Liver (tissue), 9 donors: Measurements from ENCODE around the gene NLRP10. TPM values are rescaled to one million over a fixed set of nuclear protein-coding genes. Genes with fewer than 3 reads are reported as not detected.

Source experiments
- DNase-seq: peaks from one replicate; pipeline ENCODE4 v3.0.0-alpha.2; 2017; ENCODE audit warnings: low spot score
- H3K27ac ChIP-seq, 2 donors: one replicate each; pipeline ENCODE4 v1.7.0; 2013; ENCODE audit warnings: inconsistent platforms in 2 of 2, low read length in 2 of 2, control low read depth in 1 of 2, low read depth in 1 of 2, mild to moderate bottlenecking in 1 of 2
- H3K27me3 ChIP-seq, 4 donors: one replicate each; pipeline versions ENCODE4 v1.6.1 to v1.7.0; 2013; ENCODE audit warnings: low read length in 3 of 4, inconsistent platforms in 1 of 4, mild to moderate bottlenecking in 1 of 4, moderate library complexity in 1 of 4; ENCODE audit not compliant: control insufficient read depth in 4 of 4, insufficient read depth in 4 of 4
- H3K36me3 ChIP-seq, 4 donors: one replicate each; pipeline versions ENCODE4 v1.6.1 to v1.7.0; 2013; ENCODE audit warnings: low read length in 3 of 4, mild to moderate bottlenecking in 3 of 4, low read depth in 1 of 4, moderate library complexity in 1 of 4; ENCODE audit not compliant: control insufficient read depth in 4 of 4, insufficient read depth in 3 of 4
- H3K4me1 ChIP-seq, 4 donors: one replicate each; pipeline versions ENCODE4 v1.6.1 to v1.7.0; 2013; ENCODE audit warnings: low read length in 3 of 4, mild to moderate bottlenecking in 3 of 4, moderate library complexity in 1 of 4; ENCODE audit not compliant: control insufficient read depth in 4 of 4, insufficient read depth in 4 of 4
- H3K4me3 ChIP-seq, 3 donors: one replicate each; pipeline versions ENCODE4 v1.6.1 to v1.7.0; 2013; ENCODE audit warnings: low read length in 3 of 3, control low read depth in 1 of 3, low read depth in 1 of 3, mild to moderate bottlenecking in 1 of 3
- H3K9ac ChIP-seq, 2 donors: one replicate each; pipeline ENCODE4 v1.7.0; 2013; ENCODE audit warnings: low read length in 2 of 2, mild to moderate bottlenecking in 2 of 2, moderate library complexity in 2 of 2, control low read depth in 1 of 2, low read depth in 1 of 2
- H3K9me3 ChIP-seq, 4 donors: one replicate each; pipeline versions ENCODE4 v1.6.1 to v1.7.0; 2013; ENCODE audit warnings: low read length in 3 of 4; ENCODE audit not compliant: control insufficient read depth in 4 of 4
- EGR1 ChIP-seq, 2 donors: IDR thresholded peaks; 2 replicates each; pipeline ENCODE4 v1.6.1; 2016 to 2018; ENCODE audit warnings: antibody characterized with exemption in 2 of 2, low read depth in 2 of 2
- FOXA1 ChIP-seq: IDR thresholded peaks from 2 replicates; pipeline ENCODE4 v1.6.1; 2016; ENCODE audit warnings: antibody characterized with exemption
- FOXA2 ChIP-seq: IDR thresholded peaks from 2 replicates; pipeline ENCODE4 v1.6.1; 2016; ENCODE audit warnings: antibody characterized with exemption
- GABPA ChIP-seq, 2 donors: IDR thresholded peaks in 1 of 2; conservative IDR thresholded peaks in 1 of 2; 2 replicates each; pipeline ENCODE4 v1.6.1; 2016; ENCODE audit warnings: antibody characterized with exemption in 2 of 2, mild to moderate bottlenecking in 1 of 2, moderate library complexity in 1 of 2
- HNF4A ChIP-seq, 2 donors: conservative IDR thresholded peaks; 2 replicates each; pipeline ENCODE4 v1.6.1; 2016; ENCODE audit warnings: antibody characterized with exemption in 2 of 2, mild to moderate bottlenecking in 2 of 2
- JUND ChIP-seq, 2 donors: IDR thresholded peaks; 2 replicates each; pipeline ENCODE4 v1.6.1; 2016; ENCODE audit warnings: antibody characterized with exemption in 2 of 2
- NR2F2 ChIP-seq: IDR thresholded peaks from 2 replicates; pipeline ENCODE4 v1.6.1; 2016; ENCODE audit warnings: antibody characterized with exemption
- TAF1 ChIP-seq: conservative IDR thresholded peaks from 2 replicates; pipeline ENCODE4 v1.6.1; 2016; ENCODE audit warnings: antibody characterized with exemption, mild to moderate bottlenecking
- whole genome bisulfite sequencing: extraction: QIAGEN DNeasy Blood & Tissue Kit; methylation state at CpG from one replicate; pipeline ENCODE4 v1.1.7; 2013; 5-methylcytosine and 5-hydroxymethylcytosine counted together
- polyA plus RNA-seq, 2 donors: library from polyadenylated mRNA; stranded (reverse) in 1 of 2; unstranded in 1 of 2; fragments of 200-250 nt in 1 of 2; fragments of >200 nt in 1 of 2; fragmentation: Nextera tagmentation in 1 of 2; extraction: Ambion mirVana in 1 of 2; gene quantifications; one replicate each; pipeline versions ENCODE4 v1.2.1 to v1.2.3, GENCODE V29; 2013 to 2015
- total RNA-seq, 2 donors: library from RNA; depleted of rRNA; stranded (reverse); fragments of >200 nt; gene quantifications; one replicate each; pipeline ENCODE4 v1.2.3, GENCODE V29; 2014
- TF ChIP-seq, protein P1 (sequence below): IDR thresholded peaks from 2 replicates; pipeline ENCODE4 v1.6.1; 2016; ENCODE audit warnings: antibody characterized with exemption
- TF ChIP-seq, protein P2 (sequence below): IDR thresholded peaks from 2 replicates; pipeline ENCODE4 v1.6.1; 2016; ENCODE audit warnings: antibody characterized with exemption
- TF ChIP-seq, protein P3 (sequence below): IDR thresholded peaks from 2 replicates; pipeline ENCODE4 v1.6.1; 2016; ENCODE audit warnings: antibody characterized with exemption, mild to moderate bottlenecking
- TF ChIP-seq, protein P4 (sequence below): IDR thresholded peaks from 2 replicates; pipeline ENCODE4 v1.6.1; 2016; ENCODE audit warnings: antibody characterized with exemption
- donor health status: healthy.
- donor health status: healthy.
- donor health status: healthy.
- donor health status: healthy.
- donor health status: healthy.

NLRP10 gene
- total and polyA plus RNA-seq, 4 donors = not detected

DNA sequence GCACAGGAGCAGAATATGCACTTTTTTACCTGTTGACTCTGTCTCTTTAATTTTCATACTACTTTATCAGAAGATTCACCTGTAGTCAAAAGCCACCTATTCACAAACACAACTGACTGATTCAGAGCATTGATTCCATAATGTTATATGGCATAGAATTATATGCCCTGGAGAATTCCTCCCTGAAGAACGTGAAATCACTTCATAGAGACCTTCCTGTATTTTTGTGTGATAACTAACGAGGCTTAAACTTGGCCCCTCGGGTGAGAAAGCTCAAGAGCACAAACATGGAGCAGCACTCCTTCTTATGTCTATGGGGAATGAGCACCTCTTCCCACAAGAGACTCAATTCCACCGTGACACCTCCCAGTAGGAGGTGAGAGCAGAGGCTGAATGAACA, 34.1 kb downstream of the NLRP10 start, which contains the start of gene OR10A6:
Gene OR10A6 (minus strand): TSS at position 101 of the 400 bp plus-strand sequence. CDS start 2,606 bp downstream, outside the sequence.
- TF ChIP-seq HNF4A (conservative IDR thresholded peaks at IDR 0.05) (no peak), JUND (IDR thresholded peaks at IDR 0.05) (no peak), NR2F2 (no peak), TAF1 (no peak)
- TF ChIP-seq, protein P1, sequence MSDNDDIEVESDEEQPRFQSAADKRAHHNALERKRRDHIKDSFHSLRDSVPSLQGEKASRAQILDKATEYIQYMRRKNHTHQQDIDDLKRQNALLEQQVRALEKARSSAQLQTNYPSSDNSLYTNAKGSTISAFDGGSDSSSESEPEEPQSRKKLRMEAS = no peak
- TF ChIP-seq, protein P2, sequence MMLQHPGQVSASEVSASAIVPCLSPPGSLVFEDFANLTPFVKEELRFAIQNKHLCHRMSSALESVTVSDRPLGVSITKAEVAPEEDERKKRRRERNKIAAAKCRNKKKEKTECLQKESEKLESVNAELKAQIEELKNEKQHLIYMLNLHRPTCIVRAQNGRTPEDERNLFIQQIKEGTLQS = no peak
- TF ChIP-seq, protein P3, sequence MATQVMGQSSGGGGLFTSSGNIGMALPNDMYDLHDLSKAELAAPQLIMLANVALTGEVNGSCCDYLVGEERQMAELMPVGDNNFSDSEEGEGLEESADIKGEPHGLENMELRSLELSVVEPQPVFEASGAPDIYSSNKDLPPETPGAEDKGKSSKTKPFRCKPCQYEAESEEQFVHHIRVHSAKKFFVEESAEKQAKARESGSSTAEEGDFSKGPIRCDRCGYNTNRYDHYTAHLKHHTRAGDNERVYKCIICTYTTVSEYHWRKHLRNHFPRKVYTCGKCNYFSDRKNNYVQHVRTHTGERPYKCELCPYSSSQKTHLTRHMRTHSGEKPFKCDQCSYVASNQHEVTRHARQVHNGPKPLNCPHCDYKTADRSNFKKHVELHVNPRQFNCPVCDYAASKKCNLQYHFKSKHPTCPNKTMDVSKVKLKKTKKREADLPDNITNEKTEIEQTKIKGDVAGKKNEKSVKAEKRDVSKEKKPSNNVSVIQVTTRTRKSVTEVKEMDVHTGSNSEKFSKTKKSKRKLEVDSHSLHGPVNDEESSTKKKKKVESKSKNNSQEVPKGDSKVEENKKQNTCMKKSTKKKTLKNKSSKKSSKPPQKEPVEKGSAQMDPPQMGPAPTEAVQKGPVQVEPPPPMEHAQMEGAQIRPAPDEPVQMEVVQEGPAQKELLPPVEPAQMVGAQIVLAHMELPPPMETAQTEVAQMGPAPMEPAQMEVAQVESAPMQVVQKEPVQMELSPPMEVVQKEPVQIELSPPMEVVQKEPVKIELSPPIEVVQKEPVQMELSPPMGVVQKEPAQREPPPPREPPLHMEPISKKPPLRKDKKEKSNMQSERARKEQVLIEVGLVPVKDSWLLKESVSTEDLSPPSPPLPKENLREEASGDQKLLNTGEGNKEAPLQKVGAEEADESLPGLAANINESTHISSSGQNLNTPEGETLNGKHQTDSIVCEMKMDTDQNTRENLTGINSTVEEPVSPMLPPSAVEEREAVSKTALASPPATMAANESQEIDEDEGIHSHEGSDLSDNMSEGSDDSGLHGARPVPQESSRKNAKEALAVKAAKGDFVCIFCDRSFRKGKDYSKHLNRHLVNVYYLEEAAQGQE = no peak
- TF ChIP-seq, protein P4, sequence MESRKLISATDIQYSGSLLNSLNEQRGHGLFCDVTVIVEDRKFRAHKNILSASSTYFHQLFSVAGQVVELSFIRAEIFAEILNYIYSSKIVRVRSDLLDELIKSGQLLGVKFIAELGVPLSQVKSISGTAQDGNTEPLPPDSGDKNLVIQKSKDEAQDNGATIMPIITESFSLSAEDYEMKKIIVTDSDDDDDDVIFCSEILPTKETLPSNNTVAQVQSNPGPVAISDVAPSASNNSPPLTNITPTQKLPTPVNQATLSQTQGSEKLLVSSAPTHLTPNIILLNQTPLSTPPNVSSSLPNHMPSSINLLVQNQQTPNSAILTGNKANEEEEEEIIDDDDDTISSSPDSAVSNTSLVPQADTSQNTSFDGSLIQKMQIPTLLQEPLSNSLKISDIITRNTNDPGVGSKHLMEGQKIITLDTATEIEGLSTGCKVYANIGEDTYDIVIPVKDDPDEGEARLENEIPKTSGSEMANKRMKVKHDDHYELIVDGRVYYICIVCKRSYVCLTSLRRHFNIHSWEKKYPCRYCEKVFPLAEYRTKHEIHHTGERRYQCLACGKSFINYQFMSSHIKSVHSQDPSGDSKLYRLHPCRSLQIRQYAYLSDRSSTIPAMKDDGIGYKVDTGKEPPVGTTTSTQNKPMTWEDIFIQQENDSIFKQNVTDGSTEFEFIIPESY = no peak
- 69% methylated on average over 4 of the region's 4 CpGs for WGBS

DNA sequence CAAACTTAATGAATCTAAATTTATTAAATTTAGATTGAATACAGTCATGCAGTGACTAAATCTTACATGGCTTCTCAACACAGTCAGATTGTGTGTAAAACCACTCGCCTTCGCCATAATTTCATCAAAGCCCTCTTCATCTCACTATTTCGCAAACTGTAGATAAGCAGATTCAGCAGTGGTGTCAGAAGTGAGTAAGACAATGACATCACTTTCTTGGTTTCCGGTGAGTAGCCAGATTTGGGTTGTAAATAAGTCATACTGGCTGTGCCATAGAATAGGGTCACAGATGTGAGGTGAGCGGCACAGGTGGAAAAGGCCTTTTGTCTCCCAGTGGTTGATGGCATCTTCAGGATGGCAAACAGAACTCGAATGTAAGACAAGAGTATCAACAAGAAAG, 37.6 kb downstream of the NLRP10 start:
- no peak overlapping the region for H3K27ac ChIP-seq
- WGBS = 86% methylated on average over 6 of the region's 6 CpGs

More for the DNA sequence above, 34.1 kb downstream of the NLRP10 start, which contains the start of gene OR10A6:
- Histone ChIP-seq H3K4me3 (no peak within 1 kb of the TSS), H3K27ac (no peak within 1 kb of the TSS), H3K27me3 (peaks cover 0 to 3% (median 0%) of the 10 kb centered on the region in 4 donors), H3K4me1 (no peaks in the 10 kb centered on the region), H3K9me3 (peaks cover 0 to 4% (median 2%) of the 10 kb centered on the region in 4 donors), H3K36me3 (no peaks in the 10 kb centered on the region), H3K9ac (no peak within 1 kb of the TSS)
- no peak for DNase-seq

DNA sequence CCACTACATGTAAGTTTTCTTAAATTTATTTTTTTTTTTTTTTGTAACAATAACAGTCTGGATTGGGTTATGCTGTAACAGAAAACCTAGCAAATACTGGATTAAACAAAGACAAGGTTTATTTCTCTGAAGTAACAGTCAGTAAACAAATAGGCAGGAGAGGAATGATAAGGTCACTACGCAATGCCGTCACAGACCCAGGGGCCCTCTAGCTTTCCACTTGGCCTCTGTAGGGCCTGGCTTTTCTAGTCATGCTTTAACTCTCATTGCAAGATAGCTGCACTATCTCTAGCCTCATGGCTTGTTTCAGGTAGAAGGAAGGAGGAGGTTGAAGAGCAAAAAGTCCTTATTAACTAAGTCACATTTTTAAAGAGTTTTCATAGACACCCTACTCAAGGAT, 40.7 kb downstream of the NLRP10 start:
- H3K36me3 ChIP-seq = no peaks in the 10 kb centered on the region
- no peaks in the 10 kb centered on the region for H3K4me1 ChIP-seq
- no peak overlapping the region for H3K4me3 ChIP-seq
- H3K9me3 ChIP-seq = peaks cover 0 to 7% (median 3%) of the 10 kb centered on the region in 4 donors
- no peak for DNase-seq
- 42% methylated on average over 2 of the region's 2 CpGs for WGBS
- TF ChIP-seq HNF4A (conservative IDR thresholded peaks at IDR 0.05) (no peak), FOXA1 (no peak), EGR1 (IDR thresholded peaks at IDR 0.05; ENCODE audit: low read depth in 2 of 2) (no peak), JUND (IDR thresholded peaks at IDR 0.05) (no peak), GABPA (IDR thresholded peaks at IDR 0.05 in 1 of 2, conservative IDR thresholded peaks at IDR 0.05 in 1 of 2) (no peak), FOXA2 (no peak)
- TF ChIP-seq, protein P2 = no peak
- TF ChIP-seq, protein P4 = no peak
- H3K27ac ChIP-seq = no peak overlapping the region
- no peak overlapping the region for H3K9ac ChIP-seq
- H3K27me3 ChIP-seq = no peaks in the 10 kb centered on the region

More for the DNA sequence above, 37.6 kb downstream of the NLRP10 start:
- H3K36me3 ChIP-seq = no peaks in the 10 kb centered on the region
- TF ChIP-seq JUND (IDR thresholded peaks at IDR 0.05) = no peak
- TF ChIP-seq, protein P2 = no peak
- H3K4me1 ChIP-seq = no peaks in the 10 kb centered on the region
- H3K4me3 ChIP-seq = no peak overlapping the region
- H3K9me3 ChIP-seq = peaks cover 0 to 10% (median 3%) of the 10 kb centered on the region in 4 donors
- peaks cover 0 to 3% (median 0%) of the 10 kb centered on the region in 4 donors for H3K27me3 ChIP-seq
- no peak overlapping the region for H3K9ac ChIP-seq
- no peak for DNase-seq
